Measurements from ENCODE around the gene MET.

DNA sequence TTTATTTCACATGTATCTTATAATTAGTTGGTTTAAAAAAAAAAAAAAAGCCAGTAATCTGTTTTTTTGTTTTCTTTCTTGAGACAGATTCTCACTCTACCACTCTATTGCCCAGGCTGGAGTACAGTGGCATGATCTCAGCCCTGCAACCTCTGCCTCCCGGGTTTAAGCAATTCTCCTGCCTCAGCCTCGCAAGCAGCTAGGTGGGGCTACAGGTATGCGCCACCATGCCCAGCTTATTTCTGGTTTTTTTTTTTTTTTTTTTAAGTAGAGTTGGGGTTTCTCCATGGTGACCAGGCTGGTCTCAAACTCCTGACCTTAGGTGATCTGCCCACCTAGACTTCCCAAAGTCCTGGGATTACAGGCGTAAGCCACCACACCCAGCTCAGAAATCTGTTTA lies 156.3 kb downstream of the MET start:
- TF ChIP-seq, protein P1, sequence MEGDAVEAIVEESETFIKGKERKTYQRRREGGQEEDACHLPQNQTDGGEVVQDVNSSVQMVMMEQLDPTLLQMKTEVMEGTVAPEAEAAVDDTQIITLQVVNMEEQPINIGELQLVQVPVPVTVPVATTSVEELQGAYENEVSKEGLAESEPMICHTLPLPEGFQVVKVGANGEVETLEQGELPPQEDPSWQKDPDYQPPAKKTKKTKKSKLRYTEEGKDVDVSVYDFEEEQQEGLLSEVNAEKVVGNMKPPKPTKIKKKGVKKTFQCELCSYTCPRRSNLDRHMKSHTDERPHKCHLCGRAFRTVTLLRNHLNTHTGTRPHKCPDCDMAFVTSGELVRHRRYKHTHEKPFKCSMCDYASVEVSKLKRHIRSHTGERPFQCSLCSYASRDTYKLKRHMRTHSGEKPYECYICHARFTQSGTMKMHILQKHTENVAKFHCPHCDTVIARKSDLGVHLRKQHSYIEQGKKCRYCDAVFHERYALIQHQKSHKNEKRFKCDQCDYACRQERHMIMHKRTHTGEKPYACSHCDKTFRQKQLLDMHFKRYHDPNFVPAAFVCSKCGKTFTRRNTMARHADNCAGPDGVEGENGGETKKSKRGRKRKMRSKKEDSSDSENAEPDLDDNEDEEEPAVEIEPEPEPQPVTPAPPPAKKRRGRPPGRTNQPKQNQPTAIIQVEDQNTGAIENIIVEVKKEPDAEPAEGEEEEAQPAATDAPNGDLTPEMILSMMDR (conservative IDR thresholded peaks at IDR 0.05 in 1 of 2, IDR thresholded peaks at IDR 0.05 in 1 of 2; ENCODE audit: extremely low read depth in 1 of 2, insufficient read depth in 1 of 2, low read depth in 1 of 2, low read length in 2 of 2): peak in 1 of 2 donors; percentile 20
- no peak for TF ChIP-seq EZH2 (IDR thresholded peaks at IDR 0.05; ENCODE audit: borderline replicate concordance, low read length)

Data from mammary epithelial cell (primary cell).